Esophagus muscularis mucosa (tissue), 4 donors: Measurements from ENCODE around the gene CCDC177. TPM values are rescaled to one million over a fixed set of nuclear protein-coding genes. Genes with fewer than 3 reads are reported as not detected.

Experiments used
- DNase-seq: peaks from one replicate; pipeline ENCODE4 v3.0.0-alpha.2; 2017; ENCODE audit errors: extremely low spot score
- H3K27ac ChIP-seq, 4 donors: fragments of 200-600 bp; sonication (generic); replicated peaks in 1 of 4; 1 replicate in 3 of 4; 2 replicates in 1 of 4; pipeline ENCODE4 v1.5.1; 2016 to 2019; ENCODE audit warnings: mild to moderate bottlenecking in 1 of 4
- H3K27me3 ChIP-seq, 4 donors: fragments of 200-600 bp; sonication (generic); one replicate each; pipeline versions ENCODE4 v1.5.1 to v1.6.0; 2016 to 2019
- H3K36me3 ChIP-seq, 4 donors: fragments of 200-600 bp; sonication (generic); one replicate each; pipeline ENCODE4 v1.5.1; 2016 to 2019
- H3K4me1 ChIP-seq, 4 donors: fragments of 200-600 bp; sonication (generic); one replicate each; pipeline ENCODE4 v1.5.1; 2016 to 2019
- H3K4me3 ChIP-seq, 4 donors: fragments of 200-600 bp; sonication (generic); 1 replicate in 2 of 4; 2 replicates in 2 of 4; pipeline ENCODE4 v1.5.1; 2016 to 2019; ENCODE audit warnings: mild to moderate bottlenecking in 4 of 4, moderate library complexity in 1 of 4
- H3K9me3 ChIP-seq, 4 donors: fragments of 200-600 bp; sonication (generic); 1 replicate in 3 of 4; 2 replicates in 1 of 4; pipeline ENCODE4 v1.5.1; 2016 to 2019
- CTCF ChIP-seq, 3 experiments: fragments of 200-600 bp in 2 of 3; fragments of 450-650 bp in 1 of 3; sonication (generic) in 2 of 3; IDR thresholded peaks; one replicate each; pipeline ENCODE4 v1.5.1; 2017 to 2019; ENCODE audit warnings: antibody characterized with exemption in 3 of 3, mild to moderate bottlenecking in 2 of 3, moderate library complexity in 1 of 3
- EP300 ChIP-seq: sonication (generic); formaldehyde crosslinking; IDR thresholded peaks from one replicate; pipeline ENCODE4 v1.6.1; 2017; ENCODE audit warnings: antibody characterized with exemption
- POLR2A ChIP-seq: fragments of 450-650 bp; IDR thresholded peaks from one replicate; pipeline ENCODE4 v1.6.1; 2017; ENCODE audit warnings: antibody characterized with exemption, moderate library complexity, mild to moderate bottlenecking, low read depth
- POLR2AphosphoS5 ChIP-seq, 2 donors: sonication (generic); formaldehyde crosslinking; IDR thresholded peaks; one replicate each; pipeline ENCODE4 v1.6.1; 2017; ENCODE audit warnings: antibody characterized with exemption in 2 of 2
- WGBS: methylation state at CpG from one replicate; pipeline ENCODE4 v1.1.5; 2018; 5-methylcytosine and 5-hydroxymethylcytosine counted together
- intact Hi-C: fragments of 100-400 bp; cut with DNase I; formaldehyde crosslinking; loops from one replicate; pipeline ENCODE4 v1.15.1; 2023
- total RNA-seq, 4 donors: library from RNA; depleted of rRNA; stranded (reverse); fragments of >200 nt; gene quantifications; one replicate each; pipeline versions ENCODE4 v1.1.0 to v1.2.1, GENCODE V29; 2016

The CCDC177 gene
- total RNA-seq, 4 donors from 2014 or later = not detected

DNA sequence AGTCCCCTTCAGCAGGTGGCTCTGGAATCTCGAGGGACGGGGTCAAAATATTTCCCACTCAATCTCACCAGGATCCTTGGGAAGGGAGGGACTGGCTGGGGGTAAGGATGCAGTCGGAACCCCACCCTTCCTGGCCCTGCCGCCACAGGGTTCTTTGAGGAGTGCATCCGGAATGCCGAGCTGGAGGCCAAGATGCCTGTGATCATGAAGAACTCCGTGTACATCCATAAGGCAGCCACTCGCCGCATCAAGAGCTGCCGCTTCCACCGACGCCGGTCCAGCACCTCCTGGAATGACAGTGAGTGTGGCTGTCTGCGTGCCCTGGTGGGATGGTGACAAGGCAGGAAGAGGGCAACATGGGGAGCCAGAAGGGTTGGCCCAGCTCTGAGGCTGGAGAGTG is 47.0 kb downstream of the CCDC177 start:
- Histone ChIP-seq H3K36me3 (no peaks in the 10 kb centered on the region), H3K27me3 (peaks cover 0 to 16% (median 0%) of the 10 kb centered on the region in 4 donors), H3K4me1 (no peaks in the 10 kb centered on the region), H3K9me3 (no peaks in the 10 kb centered on the region), H3K4me3 (no peak overlapping the region), H3K27ac (no peak overlapping the region)
- intact Hi-C loops = no loop called here
- no peak for TF ChIP-seq POLR2A
- DNase-seq = no peak
- 92% methylated on average over 13 of the region's 14 CpGs for WGBS

DNA sequence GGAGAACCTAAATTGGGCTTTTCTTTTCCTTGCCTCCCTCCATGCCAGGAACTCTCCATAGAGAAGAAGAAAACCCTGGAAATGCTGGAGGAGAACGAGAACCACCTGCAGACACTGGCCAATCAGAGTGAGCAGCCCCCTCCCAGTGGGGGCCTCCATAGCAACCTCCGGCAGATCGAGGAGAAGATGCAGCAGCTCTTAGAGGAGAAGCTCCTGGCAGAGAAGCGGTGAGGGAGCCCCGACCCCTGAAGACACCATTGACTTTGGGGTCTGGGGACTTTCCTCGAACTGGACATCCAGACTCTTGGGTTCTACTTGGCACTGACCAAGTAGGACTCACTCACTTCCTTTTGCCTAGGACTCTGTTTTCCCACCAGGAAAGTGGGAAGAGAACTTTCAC is 48.8 kb downstream of the CCDC177 start:
- Histone ChIP-seq H3K36me3 (no peaks in the 10 kb centered on the region), H3K27ac (no peak overlapping the region), H3K4me1 (no peaks in the 10 kb centered on the region), H3K9me3 (no peaks in the 10 kb centered on the region), H3K4me3 (no peak overlapping the region), H3K27me3 (peaks cover 0 to 18% (median 0%) of the 10 kb centered on the region in 4 donors)
- intact Hi-C loops = no loop called here
- 91% methylated on average over 6 of the region's 6 CpGs for WGBS
- TF ChIP-seq POLR2A = no peak
- no peak for TF ChIP-seq CTCF (IDR thresholded peaks at IDR 0.05)
- TF ChIP-seq EP300 = no peak
- no peak for TF ChIP-seq POLR2AphosphoS5 (IDR thresholded peaks at IDR 0.05)
- DNase-seq = no peak

DNA sequence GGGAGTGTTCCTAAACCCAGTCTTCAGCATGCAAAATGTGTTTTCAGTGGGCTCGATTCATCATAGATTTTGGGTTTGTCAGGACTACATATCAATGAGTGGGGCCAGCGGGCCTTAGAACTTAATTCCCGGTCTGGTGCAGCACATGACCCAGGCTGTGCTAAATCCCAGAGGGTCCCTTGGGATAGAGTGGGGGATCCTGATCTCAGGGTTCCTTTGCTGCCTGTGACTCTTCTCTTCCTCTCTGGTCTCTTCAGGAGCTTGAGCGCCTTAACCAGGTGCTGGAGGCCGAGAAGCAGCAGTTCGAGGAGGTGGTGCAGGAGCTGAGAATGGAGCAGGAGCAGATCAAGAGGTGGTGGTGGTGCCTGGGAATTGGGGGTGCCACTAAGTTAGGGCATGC is 52.6 kb downstream of the CCDC177 start:
- peaks cover 0 to 12% (median 0%) of the 10 kb centered on the region in 4 donors for H3K27me3 ChIP-seq
- no peak overlapping the region for H3K4me3 ChIP-seq
- no peaks in the 10 kb centered on the region for H3K36me3 ChIP-seq
- H3K27ac ChIP-seq = no peak overlapping the region
- intact Hi-C loops = no loop called here
- no peaks in the 10 kb centered on the region for H3K4me1 ChIP-seq
- DNase-seq = no peak
- 93% methylated on average over 6 of the region's 6 CpGs for WGBS
- H3K9me3 ChIP-seq = no peaks in the 10 kb centered on the region
- TF ChIP-seq CTCF (IDR thresholded peaks at IDR 0.05) = no peak
- no peak for TF ChIP-seq EP300
- TF ChIP-seq POLR2A = no peak

Other genes starting within 250 kb of the CCDC177 start
- gene ERH, start 176.6 kb downstream of the CCDC177 start, total RNA-seq = 10 to 100 TPM; 43.1 to 92.6 (median 64.2) TPM
- 10 to 100 TPM; 37.6 to 46.3 (median 42.3) TPM for gene SLC39A9, start 176.2 kb downstream of the CCDC177 start, total RNA-seq
- gene PLEKHD1, start 90.1 kb downstream of the CCDC177 start, total RNA-seq = under 1 TPM in 1 of 4 donors, not detected in 3; 0.17 TPM
- 10 to 100 TPM; 21.2 to 89.5 (median 43.5) TPM for gene SUSD6, start 36.7 kb upstream of the CCDC177 start, total RNA-seq
- 100 to 1,000 TPM; 185 to 291 (median 211) TPM for gene SRSF5, start 192.3 kb upstream of the CCDC177 start, total RNA-seq
- not detected for gene SLC10A1, start 222.4 kb upstream of the CCDC177 start, total RNA-seq